ENCODE results near the gene LENG9.
"Not testable (repeated sequence)": the region's sequence is repeated elsewhere in the genome, so short reads cannot be mapped to it uniquely, and the experiment has no call there.

The LENG9 gene

DNA sequence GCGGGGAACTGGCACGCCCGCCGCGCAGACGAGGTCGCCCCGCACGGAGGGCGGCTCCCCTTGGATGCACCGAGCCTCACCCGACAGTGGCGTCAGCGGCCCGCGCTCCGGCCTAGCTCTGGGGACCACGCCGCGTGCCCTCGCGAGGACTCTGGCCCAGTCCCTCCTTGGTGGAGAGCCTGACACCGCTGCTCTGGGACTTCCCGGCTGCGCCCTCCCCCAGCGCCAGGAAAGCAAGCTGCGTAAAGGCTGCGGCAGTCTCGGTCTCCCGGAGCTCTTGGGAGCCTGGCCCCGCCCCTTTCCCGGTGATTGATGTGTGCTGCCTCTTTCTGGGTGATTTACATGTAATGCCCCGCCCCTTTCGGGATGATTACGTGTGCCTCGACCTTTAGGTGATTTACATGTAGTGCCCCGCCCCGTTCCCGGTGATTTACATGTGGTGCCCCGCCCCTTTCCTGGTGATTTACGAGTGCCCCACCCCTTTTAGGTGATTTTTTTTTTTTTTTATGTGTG, at the start of gene LENG9:
Gene LENG9 (minus strand): TSS at position 248 of the 513 bp plus-strand sequence. CDS start 252 bp downstream, outside the sequence.
- peak; percentile 96 for DNase-seq

DNA sequence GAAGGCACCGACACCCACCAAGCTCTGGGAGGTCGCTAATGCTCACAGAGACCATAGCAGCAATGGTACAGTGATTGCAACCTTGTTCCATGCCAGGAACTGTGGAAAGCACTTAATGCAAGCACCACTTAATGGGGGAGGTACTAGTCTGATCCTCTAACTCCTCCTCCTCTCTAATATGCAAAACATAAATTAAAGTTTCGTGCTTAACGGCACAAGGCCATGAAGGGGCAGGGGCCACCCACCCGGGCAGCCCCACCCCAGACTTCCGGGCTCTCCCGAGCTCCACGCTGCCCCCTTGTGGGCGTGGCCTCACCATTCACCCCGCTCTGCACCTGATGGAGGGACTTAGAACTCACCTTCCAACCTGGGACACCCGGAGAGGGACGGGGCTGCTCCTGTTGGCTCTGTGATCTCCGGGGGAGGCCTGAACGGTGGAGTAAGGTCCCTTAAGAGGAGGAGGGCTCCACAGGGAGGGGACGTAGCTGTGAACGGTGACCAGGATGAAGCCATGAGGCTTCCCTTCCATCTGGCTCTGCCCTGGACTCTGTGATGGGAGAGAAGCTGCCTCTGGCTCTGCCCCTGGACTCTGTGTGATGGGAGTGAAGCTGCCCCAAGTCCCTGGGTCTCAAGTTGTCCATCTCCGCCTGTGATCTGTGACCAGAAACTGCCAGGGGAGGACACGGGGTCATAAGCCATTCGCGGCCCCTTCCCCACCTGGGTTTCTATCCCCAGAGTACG, 45.8 kb upstream of the LENG9 start:
- DNase-seq, result not testable (repeated sequence)

DNA sequence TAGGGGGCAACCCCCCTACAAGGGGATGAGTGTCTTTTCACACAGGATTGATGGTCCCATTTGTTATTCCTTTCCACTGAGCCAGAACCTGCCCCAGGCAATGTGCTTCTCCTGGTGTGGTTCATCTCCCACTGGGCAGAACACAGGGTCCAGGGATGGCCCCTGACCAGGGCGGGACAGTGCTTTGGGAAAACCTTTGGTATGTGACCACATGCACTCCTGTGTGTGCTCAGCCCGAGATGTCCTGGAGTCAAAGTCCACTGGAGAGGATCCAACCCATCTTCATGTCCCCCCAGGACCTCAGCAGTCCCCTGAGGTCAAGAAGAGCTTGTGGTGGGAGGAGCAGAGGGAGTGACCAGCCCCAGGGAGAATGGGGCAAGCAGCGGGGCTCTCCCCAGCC, 44.9 kb upstream of the LENG9 start:
- DNase-seq, result not testable (repeated sequence)

DNA sequence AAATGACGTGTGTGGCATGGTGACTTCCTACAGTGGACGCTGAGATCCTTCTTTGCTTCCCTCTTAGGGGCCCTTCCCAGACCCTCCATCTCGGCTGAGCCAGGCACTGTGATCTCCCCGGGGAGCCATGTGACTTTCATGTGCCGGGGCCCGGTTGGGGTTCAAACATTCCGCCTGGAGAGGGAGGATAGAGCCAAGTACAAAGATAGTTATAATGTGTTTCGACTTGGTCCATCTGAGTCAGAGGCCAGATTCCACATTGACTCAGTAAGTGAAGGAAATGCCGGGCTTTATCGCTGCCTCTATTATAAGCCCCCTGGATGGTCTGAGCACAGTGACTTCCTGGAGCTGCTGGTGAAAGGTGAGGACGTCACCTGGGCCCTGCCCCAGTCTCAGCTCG, 44.2 kb upstream of the LENG9 start:
- DNase-seq, result no peak

DNA sequence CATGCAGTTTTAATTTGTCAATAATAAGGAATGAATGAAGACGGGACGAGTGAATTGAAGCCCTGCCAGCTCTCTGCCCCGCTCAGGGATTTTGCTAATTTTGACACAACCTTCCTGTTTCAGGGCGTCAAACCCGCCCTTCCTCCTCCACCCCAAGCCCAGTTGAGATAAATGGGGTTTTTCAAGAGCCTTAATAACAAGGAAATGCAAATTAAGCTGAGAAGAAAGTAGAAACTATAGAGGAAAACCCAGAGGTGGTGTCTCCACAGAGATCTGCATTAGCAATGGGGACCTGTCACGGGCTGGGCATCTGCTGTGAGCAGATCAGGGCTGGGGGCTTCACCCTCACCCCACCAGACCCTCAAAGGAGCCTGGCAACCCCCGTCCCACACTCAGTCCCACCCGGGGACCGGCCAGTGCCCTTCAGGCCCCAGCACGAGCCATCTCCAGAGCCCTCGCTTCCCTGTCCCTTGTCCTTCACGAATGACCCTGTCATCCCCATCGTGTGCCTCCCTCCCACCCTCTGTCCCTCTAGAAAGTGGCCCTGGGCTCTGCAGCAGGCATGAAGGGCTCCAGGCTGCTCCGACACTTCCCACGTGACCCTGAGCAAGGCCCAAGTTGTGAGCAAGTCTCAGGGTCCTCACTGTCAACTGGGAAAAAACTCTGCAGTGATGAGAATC, 43.6 kb upstream of the LENG9 start:
- DNase-seq, result not testable (repeated sequence)

DNA sequence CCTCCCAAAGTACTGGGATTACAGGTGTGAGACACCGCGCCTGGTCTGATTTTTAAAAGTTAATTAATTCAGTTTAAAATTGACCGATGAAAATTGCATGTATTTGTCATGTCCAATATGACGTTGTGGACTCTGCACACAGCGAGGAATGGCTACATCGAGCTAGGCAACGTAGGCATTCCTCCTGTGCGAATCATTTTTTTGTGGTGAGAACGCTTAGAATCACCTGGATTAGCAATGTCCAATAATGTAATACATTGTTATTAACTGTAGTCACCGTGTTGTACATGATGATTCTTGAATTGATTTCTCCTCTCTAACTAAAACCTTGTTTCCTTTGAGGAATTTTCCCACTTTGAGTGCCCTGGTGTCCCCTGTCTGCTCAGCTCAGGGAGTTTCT, 42.5 kb upstream of the LENG9 start:
- DNase-seq, result no peak

DNA sequence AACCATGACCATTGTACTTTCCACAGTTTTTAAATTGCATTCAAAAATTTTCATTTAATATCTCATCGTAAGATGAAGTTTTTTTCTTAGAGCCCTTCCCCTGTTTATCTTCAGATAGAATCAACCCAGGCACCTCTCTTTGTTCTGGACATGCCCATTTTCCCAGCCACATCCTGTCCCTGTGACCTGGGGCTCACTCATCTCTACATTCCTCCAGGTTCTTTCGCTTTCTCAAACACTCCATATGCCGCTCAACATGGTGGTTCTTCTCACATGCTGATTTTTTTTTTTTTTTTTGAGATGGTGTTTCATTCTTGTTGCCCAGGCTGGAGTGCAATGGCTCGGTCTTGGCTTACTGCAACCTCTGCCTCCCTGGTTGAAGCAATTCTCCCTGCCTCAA, 42.0 kb upstream of the LENG9 start:
- DNase-seq, result not testable (repeated sequence)

DNA sequence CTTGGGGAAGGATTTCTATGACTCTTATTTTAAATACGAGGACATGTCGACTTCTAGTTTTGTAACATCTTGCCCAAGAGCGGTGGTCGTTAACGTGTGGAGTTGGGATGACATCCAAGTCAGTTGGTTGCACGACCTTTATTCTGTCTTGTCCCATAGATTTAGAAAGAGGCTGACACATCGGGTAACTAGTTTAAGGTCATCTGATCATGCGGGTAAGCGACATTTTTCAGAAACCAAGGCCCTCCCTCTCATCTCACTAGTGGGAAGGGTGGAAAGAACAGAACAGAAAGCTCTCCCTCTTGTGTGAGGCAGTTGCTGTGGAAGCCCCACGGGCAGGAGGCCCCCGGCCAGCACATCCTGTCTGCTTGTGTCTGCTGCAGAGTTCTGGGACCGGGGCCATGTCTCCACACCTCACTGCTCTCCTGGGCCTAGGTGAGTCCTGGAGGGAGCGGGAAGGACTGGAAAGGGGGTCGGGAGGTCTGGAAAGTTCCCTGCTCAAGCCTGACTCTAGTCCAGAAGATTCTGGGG, 39.0 kb upstream of the LENG9 start, which contains the start of gene LAIR2:
Gene LAIR2 (plus strand): TSS at position 314 of the 531 bp plus-strand sequence. CDS start 88 bp downstream, at position 402.
- no peak for DNase-seq

DNA sequence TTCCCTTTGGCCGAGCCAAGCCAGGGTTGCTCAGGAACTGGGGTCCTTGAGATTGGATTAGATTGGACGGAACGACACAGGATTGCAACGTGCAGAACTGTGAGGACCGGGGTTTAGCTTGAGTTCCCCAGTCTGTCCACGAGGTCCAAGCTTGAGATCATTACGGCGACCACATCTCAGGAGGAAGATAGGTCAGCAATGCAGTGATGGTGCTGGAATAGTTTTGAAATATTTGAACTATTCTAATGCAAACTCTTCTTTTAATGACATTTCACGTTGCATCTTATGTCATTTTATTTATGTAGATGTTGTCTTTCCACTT, 34.8 kb upstream of the LENG9 start:
- not testable (repeated sequence) for DNase-seq

DNA sequence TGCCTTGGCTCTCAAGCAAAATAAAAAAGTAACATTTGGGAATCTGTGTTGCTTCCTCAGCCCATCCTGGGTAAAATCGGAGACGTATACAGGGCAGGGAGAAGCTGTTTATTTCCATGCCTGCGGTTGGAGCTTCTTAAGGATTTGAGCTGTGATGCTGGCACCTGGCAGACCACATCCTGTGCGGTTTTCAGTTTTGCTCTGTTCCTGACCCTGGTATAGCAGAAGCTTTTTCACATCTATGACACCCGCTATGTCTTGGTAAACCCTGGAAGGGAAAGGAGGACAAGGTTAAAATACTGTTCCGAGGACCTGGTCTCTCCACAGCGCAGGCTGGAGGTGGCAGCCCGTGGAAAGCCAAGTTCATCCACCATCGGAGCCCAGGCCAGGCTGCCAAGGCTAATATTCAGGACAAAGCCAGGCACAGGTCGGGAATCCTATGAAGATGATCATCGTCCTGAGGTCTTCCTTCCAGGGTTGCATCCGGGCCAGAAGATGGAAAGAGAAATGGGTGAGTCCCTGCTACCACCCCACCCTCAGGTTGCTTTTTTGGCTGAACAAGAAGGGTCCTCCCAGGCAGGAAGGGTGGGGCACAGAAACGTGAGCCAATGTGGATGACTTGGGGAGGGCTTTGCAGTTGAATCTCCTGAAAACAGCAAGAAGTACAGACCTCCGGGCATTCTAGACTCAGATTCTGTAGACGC, 34.3 kb upstream of the LENG9 start:
- not testable (repeated sequence) for DNase-seq

DNA sequence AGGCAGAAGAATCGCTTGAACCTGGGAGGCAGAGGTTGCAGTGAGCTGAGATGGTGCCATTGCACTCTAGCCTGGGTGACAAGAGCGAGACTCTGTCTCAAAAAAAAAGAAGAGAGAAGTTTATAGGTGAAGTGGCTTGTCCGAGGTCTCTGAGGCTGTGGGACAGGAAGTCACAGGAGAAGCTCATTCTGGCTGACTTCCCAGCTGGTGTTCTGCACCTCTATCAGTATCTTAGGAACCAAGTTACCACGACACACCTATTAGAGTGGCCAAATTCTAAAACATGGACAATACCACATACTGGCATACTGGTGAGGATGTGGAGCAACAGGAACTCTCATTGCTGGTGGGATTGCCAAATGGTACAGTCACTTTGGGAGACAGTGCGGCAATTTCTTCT, 31.7 kb upstream of the LENG9 start:
- DNase-seq, result not testable (repeated sequence)

DNA sequence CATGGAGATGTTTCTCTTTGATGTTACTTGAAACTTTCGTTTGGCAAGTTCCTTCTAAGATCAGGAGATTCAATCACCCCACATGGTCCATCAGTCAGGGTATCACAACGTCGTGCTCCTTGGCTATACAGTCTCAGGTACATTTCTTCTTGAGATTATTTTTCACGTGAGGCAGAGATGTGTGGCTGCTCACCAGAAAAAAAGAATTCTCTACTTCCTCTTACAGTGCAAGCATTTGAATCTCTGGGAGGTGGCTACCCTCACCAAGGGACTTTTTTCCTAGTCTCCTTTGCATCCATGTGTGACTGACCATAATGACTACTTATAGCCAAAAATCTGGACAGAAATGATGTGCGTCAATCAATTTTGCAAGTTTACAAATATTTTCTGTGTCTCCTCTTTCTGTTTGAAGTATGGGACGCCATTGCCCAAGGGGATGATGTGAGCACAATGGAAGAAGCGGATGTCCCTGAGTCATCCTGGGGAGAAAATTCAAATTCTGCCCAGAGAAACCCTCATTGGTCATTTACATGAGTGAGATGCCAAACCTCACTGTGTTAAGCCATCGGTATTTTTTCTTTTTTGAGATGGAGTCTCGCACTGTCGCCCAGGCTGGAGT, 30.5 kb upstream of the LENG9 start:
- DNase-seq, result no peak

DNA sequence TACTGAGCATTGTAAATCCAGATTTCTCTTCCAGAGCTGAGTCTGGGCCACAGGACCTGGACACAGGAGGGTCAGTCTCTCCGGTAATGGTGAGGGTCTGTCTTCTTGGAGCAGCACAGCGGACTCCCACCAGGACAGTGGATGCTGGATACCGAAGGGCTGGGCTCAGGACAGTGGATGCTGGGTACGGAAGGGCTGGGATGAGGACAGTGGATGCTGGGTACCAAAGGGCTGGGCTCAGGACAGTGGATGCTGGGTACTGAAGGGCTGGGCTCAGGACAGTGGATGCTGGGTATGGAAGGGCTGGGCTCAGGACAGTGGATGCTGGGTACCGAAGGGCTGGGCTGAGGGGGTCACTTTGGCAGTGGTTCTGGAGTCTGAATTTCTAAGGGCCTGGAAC, 29.5 kb upstream of the LENG9 start:
- not testable (repeated sequence) for DNase-seq

DNA sequence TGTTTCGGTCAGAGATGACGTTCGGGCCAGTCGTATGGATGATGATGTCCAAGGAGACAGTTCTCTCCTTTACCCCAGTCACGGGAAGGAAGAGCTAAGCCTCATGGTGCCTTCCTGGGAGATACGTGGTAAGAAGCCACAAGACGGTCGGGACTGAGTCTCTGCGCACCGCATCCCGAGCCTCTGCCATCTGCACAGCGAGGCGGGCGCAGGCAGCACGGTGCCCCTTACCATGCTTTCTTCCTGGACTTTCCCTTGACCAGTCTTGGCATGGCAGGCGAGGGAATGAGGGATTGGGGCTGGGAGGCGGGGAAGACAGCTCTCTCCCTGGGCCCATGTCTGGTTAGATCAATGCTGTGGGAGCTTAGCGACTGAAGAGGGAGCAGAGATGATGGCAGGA, 29.0 kb upstream of the LENG9 start:
- DNase-seq, result no peak

DNA sequence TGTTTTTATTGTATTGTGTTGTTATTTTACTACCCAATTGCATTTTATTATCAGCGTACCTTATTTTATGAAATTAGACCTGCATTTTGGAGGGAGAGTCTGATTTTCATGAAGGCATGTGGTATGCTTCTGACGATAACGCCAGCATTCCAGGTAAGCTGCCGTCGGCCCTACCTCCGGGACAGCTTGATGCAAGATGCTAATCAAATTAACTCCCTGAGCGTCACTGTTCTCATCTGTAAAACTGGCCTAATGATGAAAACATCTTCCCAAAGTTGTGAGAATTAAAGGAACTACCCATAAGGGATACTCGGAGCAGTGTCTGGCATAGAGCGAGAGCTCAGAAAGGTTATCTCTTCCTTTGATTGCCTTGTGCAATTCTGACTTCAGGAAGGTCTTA, 26.2 kb upstream of the LENG9 start:
- DNase-seq, result no peak

DNA sequence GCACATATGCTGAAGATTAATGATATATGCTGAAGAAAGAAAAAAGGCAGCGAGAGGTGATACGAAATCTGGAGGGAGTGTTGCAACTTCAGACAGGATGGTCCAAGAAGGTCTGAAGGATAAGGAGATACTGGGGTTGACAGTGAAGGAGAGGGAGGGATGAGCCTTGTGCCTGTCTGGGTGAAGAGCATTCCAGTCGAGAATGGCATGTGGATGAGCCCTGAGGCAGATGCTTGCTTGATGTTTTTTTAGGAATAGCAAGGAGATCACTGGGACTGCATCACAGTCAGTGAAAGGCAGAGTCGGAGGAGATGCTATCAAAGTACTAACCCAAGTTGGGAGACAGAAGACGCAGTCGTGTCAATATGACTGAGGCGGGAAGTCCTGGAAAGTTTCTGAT, 25.8 kb upstream of the LENG9 start:
- no peak for DNase-seq

DNA sequence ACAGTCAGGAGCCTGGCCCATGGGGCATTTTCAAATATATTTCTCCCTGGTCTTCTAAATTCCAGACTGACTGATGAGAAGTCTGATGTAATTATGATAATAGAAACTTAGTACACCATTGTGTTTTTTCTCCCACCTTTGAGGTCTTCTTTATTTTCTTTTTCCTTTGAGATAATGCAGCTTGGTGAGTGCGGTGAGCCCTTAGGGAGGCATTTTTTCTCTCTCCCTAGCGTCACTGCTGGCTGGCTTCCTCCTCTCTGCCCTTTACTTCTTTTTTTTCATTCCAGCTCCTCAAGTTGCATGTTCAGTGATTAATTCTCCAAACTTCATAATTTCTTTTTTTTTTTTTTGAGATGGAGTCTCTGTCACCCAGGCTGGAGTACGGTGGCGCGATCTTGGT, 22.3 kb upstream of the LENG9 start:
- no peak for DNase-seq

DNA sequence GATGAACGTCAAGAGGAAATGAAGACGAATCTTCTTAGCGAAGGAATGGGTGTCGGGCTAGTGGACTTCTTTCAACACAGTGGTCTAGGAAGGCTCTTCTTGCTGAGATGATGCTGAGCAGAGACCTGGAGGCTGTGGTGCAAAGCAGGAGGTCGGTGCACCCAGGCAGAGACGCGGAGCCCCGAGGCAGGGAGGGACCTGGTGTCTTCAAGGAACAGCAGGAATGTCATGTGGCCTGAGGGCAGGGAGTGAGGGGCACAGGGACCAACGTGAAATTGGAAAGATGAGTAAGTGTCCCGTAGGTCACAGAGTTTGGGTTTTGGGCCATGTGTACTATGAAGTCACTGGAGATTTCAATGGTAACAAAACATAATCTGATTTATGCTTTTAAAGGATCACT, 20.9 kb upstream of the LENG9 start:
- DNase-seq, result no peak

DNA sequence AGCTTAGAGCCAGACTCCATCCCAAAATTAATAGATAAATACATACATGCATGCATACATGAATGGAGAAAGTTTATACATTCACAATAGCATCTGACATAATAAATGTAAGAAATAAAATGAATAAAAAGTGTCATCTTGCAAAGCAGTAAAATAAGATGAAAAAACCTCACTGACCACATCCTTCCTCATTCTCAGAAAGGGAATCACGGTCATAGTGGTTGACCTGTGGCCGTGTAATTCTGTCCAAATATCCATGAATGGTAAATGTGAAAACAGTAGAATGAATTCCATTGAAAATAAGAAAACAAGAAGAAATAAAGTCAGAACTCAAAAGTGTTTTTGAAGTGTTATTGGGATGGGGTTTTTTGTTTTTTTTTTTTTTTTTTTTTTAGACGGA, 19.3 kb upstream of the LENG9 start:
- DNase-seq, result no peak

DNA sequence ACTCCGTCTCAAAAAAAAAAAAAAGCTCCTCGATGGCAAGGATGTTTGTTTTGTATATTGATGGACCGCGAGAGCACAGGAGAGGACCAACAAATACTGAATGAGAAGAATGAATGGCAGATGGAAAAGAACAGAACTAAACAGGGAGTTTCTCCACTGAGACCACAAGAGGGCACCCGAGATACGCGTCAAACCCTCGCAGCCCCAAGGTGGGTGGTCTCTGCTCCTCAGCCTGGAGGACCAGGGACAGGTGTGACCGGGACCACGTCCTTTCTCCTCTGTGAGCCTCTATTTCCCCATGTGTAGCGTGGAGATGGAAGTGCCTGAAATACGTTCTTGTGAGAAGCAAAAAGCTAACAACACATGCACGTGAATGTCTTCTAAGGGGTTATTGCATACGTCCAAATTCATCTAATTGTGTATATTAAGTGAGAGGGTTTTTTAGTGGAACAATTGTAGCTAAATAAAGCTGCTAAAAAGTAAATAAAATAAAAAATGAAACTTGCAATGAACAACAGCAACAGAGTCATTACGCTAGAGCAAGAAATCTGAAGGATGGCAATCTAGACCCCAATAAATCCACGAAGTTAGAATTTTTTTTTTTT, 17.9 kb upstream of the LENG9 start:
- no peak for DNase-seq

DNA sequence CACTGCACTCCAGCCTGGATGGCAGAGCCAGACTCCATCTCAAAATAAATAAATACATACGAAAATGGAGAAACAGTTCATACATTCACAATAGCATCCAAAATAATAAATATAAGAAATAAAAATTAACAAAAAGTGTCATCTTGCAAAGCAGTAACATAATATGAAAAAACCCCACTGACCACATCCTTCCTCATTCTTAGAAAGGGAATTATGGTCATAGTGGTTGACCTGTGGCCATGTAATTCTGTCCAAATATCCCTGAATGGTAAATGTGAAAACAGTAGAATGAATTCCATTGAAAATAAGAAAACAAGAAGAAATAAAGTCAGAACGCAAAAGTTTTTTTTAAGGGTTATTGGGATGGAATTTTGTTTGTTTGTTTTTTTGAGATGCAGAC, 16.5 kb upstream of the LENG9 start:
- no peak for DNase-seq

DNA sequence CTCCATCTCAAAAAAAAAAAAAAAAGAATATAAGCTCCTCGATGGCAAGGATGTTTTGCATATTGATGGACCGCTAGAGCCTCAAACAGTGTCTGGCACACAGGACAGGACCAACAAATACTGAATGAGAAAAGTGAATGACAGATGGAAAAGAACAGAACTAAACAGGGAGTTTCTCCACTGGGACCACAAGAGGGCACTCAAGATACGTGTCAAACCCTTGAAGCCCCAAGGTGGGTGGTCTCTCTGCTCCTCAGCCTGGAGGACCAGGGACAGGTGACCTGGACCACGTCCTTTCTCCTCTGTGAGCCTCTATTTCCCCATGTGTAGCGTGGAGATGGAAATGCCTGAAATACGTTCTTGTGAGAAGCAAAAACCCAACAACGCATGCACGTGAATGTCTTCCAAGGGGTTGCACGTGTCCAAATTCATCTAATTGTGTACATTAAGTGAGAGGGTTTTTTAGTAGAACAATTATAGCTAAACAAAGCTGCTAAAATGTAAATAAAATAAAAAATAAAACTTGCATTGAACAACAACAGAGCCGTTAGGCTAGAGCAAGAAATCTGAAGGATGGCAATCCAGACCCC, 15.2 kb upstream of the LENG9 start:
- DNase-seq, result no peak
